ENCODE results near the gene TOX2. TPM values are rescaled to one million over a fixed set of nuclear protein-coding genes. Genes with fewer than 3 reads are reported as not detected.

Gene TOX2
- total RNA-seq, 1 experiment from 2014 or later: not detected

GRCh38 chr20:43957392-43957791 lies 42.7 kb downstream of the TOX2 start:
- CTCF ChIA-PET: interaction anchor here (0.7 kb wide), 1 partner anchor 209 kb away, joined by 7 read pairs; no protein-coding TSS in a partner anchor
- no peak overlapping the region for H3K27ac Mint-ChIP-seq (ENCODE audit: unreplicated experiment)
- H3K4me3 Mint-ChIP-seq (ENCODE audit: unreplicated experiment): no peak overlapping the region
- POLR2A ChIA-PET: no interaction called here
- intact Hi-C loops (cut with micrococcal nuclease; ENCODE audit: unreplicated experiment): no loop called here
- TF ChIP-seq CTCF (IDR thresholded peaks at IDR 0.05; ENCODE audit: insufficient read depth in 1 of 2, low read depth in 1 of 2, low read length in 1 of 2, severe bottlenecking in 1 of 2, unreplicated experiment in 1 of 2): no peak
- Histone ChIP-seq H3K36me3 (ENCODE audit: control insufficient read depth, insufficient read depth, low read length) (no peaks in the 10 kb centered on the region), H3K27me3 (replicated peaks; ENCODE audit: control insufficient read depth, insufficient read depth, low read length) (no peaks in the 10 kb centered on the region), H3K4me1 (no peaks in the 10 kb centered on the region; the same call in 1 of the 2 replicates), H3K4me3 (ENCODE audit: low read depth, low read length) (no peak overlapping the region), H3K9me3 (no peaks in the 10 kb centered on the region; the same call in 1 of the 2 replicates)
- DNase-seq: no peak
- no TSS peak for BruUV-seq (replicated peaks)
- peaks cover 7% of the 10 kb centered on the region for H3K27me3 Mint-ChIP-seq (ENCODE audit: insufficient read depth, unreplicated experiment)
- no peaks in the 10 kb centered on the region for H3K4me1 Mint-ChIP-seq (ENCODE audit: low read depth, unreplicated experiment)
- peaks cover 17% of the 10 kb centered on the region for H3K9me3 Mint-ChIP-seq (ENCODE audit: unreplicated experiment)
- no peaks in the 10 kb centered on the region for H3K36me3 Mint-ChIP-seq (ENCODE audit: insufficient read depth, unreplicated experiment)

GRCh38 chr20:43958626-43959025 lies 44.0 kb downstream of the TOX2 start:
- Histone ChIP-seq H3K27me3 (replicated peaks; ENCODE audit: control insufficient read depth, insufficient read depth, low read length) (no peaks in the 10 kb centered on the region), H3K9me3 (no peaks in the 10 kb centered on the region; the same call in 1 of the 2 replicates), H3K36me3 (ENCODE audit: control insufficient read depth, insufficient read depth, low read length) (no peaks in the 10 kb centered on the region), H3K4me1 (no peaks in the 10 kb centered on the region; the same call in 1 of the 2 replicates), H3K4me3 (ENCODE audit: low read depth, low read length) (no peak overlapping the region)
- ChIA-PET CTCF (no interaction called here), POLR2A (no interaction called here)
- no peak for DNase-seq
- Mint-ChIP-seq H3K9me3 (ENCODE audit: unreplicated experiment) (peaks cover 17% of the 10 kb centered on the region), H3K4me3 (ENCODE audit: unreplicated experiment) (no peak overlapping the region), H3K4me1 (ENCODE audit: low read depth, unreplicated experiment) (no peaks in the 10 kb centered on the region), H3K36me3 (ENCODE audit: insufficient read depth, unreplicated experiment) (no peaks in the 10 kb centered on the region), H3K27ac (ENCODE audit: unreplicated experiment) (no peak overlapping the region), H3K27me3 (ENCODE audit: insufficient read depth, unreplicated experiment) (peaks cover 7% of the 10 kb centered on the region)
- no TSS peak for BruUV-seq (replicated peaks)
- intact Hi-C loops (cut with micrococcal nuclease; ENCODE audit: unreplicated experiment): no loop called here
- TF ChIP-seq CTCF (IDR thresholded peaks at IDR 0.05; ENCODE audit: insufficient read depth in 1 of 2, low read depth in 1 of 2, low read length in 1 of 2, severe bottlenecking in 1 of 2, unreplicated experiment in 1 of 2): no peak

- BruUV-seq (replicated peaks): no TSS peak
- no peaks in the 10 kb centered on the region for H3K36me3 ChIP-seq (ENCODE audit: control insufficient read depth, insufficient read depth, low read length)
- H3K27me3 ChIP-seq (replicated peaks; ENCODE audit: control insufficient read depth, insufficient read depth, low read length): no peaks in the 10 kb centered on the region
- no peaks in the 10 kb centered on the region; the same call in 1 of the 2 replicates for H3K4me1 ChIP-seq
- DNase-seq: peak in 1 of 2 experiments; percentile 33
- H3K9me3 ChIP-seq: no peaks in the 10 kb centered on the region; the same call in 1 of the 2 replicates
- no peak overlapping the region for H3K27ac Mint-ChIP-seq (ENCODE audit: unreplicated experiment)
- no peaks in the 10 kb centered on the region for H3K36me3 Mint-ChIP-seq (ENCODE audit: insufficient read depth, unreplicated experiment)
- ChIA-PET POLR2A (no interaction called here), CTCF (no interaction called here)
- no peaks in the 10 kb centered on the region for H3K4me1 Mint-ChIP-seq (ENCODE audit: low read depth, unreplicated experiment)
- intact Hi-C loops (cut with micrococcal nuclease; ENCODE audit: unreplicated experiment): no loop called here
- H3K9me3 Mint-ChIP-seq (ENCODE audit: unreplicated experiment): peaks cover 17% of the 10 kb centered on the region
- peaks cover 7% of the 10 kb centered on the region for H3K27me3 Mint-ChIP-seq (ENCODE audit: insufficient read depth, unreplicated experiment)
- no peak overlapping the region for H3K4me3 ChIP-seq (ENCODE audit: low read depth, low read length)
- TF ChIP-seq CTCF (IDR thresholded peaks at IDR 0.05; ENCODE audit: insufficient read depth in 1 of 2, low read depth in 1 of 2, low read length in 1 of 2, severe bottlenecking in 1 of 2, unreplicated experiment in 1 of 2): no peak
- no peak overlapping the region for H3K4me3 Mint-ChIP-seq (ENCODE audit: unreplicated experiment)
Measured at GRCh38 chr20:43959079-43959919, 44.6 kb downstream of the TOX2 start.

Measured in Caco-2 (cell line).